ENCODE measurements around the gene SLIT3.

Gene SLIT3

GRCh38 chr5:168720575-168720974 is 580.4 kb downstream of the SLIT3 start:
- Mint-ChIP-seq H3K9me3 (no peaks in the 10 kb centered on the region), H3K4me1 (no peaks in the 10 kb centered on the region), H3K27me3 (ENCODE audit: low read depth) (peaks cover 3% of the 10 kb centered on the region), H3K4me3 (no peak overlapping the region), H3K27ac (no peak overlapping the region), H3K36me3 (ENCODE audit: low read depth) (peaks cover 28% of the 10 kb centered on the region)
- TF ChIP-seq CTCF (IDR thresholded peaks at IDR 0.05; ENCODE audit: unreplicated experiment in 3 of 3) = no peak

- Mint-ChIP-seq H3K36me3 (ENCODE audit: low read depth) (peaks cover 15% of the 10 kb centered on the region), H3K27me3 (ENCODE audit: low read depth) (no peaks in the 10 kb centered on the region), H3K4me3 (no peak overlapping the region), H3K4me1 (peaks cover 9% of the 10 kb centered on the region), H3K27ac (no peak overlapping the region), H3K9me3 (no peaks in the 10 kb centered on the region)
- TF ChIP-seq CTCF (IDR thresholded peaks at IDR 0.05; ENCODE audit: unreplicated experiment in 3 of 3) = no peak
Measured at GRCh38 chr5:168714046-168714445, 586.9 kb downstream of the SLIT3 start.

- no peaks in the 10 kb centered on the region for H3K9me3 Mint-ChIP-seq
- H3K4me3 Mint-ChIP-seq = no peak overlapping the region
- no peak for TF ChIP-seq CTCF (IDR thresholded peaks at IDR 0.05; ENCODE audit: unreplicated experiment in 3 of 3)
- peaks cover 15% of the 10 kb centered on the region for H3K36me3 Mint-ChIP-seq (ENCODE audit: low read depth)
- no peak overlapping the region for H3K27ac Mint-ChIP-seq
- peaks cover 4% of the 10 kb centered on the region for H3K27me3 Mint-ChIP-seq (ENCODE audit: low read depth)
- H3K4me1 Mint-ChIP-seq = peaks cover 9% of the 10 kb centered on the region
Measured at GRCh38 chr5:168713051-168713450, 587.9 kb downstream of the SLIT3 start.

- no peak for TF ChIP-seq CTCF (IDR thresholded peaks at IDR 0.05; ENCODE audit: unreplicated experiment in 3 of 3)
- peaks cover 4% of the 10 kb centered on the region for H3K27me3 Mint-ChIP-seq (ENCODE audit: low read depth)
- peaks cover 15% of the 10 kb centered on the region for H3K36me3 Mint-ChIP-seq (ENCODE audit: low read depth)
- no peak overlapping the region for H3K4me3 Mint-ChIP-seq
- H3K4me1 Mint-ChIP-seq = peaks cover 9% of the 10 kb centered on the region
- no peak overlapping the region for H3K27ac Mint-ChIP-seq
- H3K9me3 Mint-ChIP-seq = no peaks in the 10 kb centered on the region
Measured at GRCh38 chr5:168712280-168712924, 588.5 kb downstream of the SLIT3 start.

GRCh38 chr5:168710706-168711105 is 590.2 kb downstream of the SLIT3 start:
- Mint-ChIP-seq H3K9me3 (no peaks in the 10 kb centered on the region), H3K36me3 (ENCODE audit: low read depth) (peaks cover 15% of the 10 kb centered on the region), H3K27me3 (ENCODE audit: low read depth) (peaks cover 4% of the 10 kb centered on the region), H3K27ac (no peak overlapping the region), H3K4me1 (peaks cover 9% of the 10 kb centered on the region), H3K4me3 (no peak overlapping the region)
- TF ChIP-seq CTCF (IDR thresholded peaks at IDR 0.05; ENCODE audit: unreplicated experiment in 3 of 3) = no peak

Measured in nephron (organoid).